Naive B cell (primary cell): ENCODE data around the gene ATP11A. TPM values are rescaled to one million over a fixed set of nuclear protein-coding genes. Genes with fewer than 3 reads are reported as not detected.

ENCODE experiments used
- ATAC-seq, 2 donors: fragments of 150-1000 bp; cut with Tn5 transposase; 2 replicates each; pipeline ENCODE4 v1.10.0; 2021; ENCODE audit warnings: low read depth in 2 of 2, mild to moderate bottlenecking in 2 of 2, moderate library complexity in 2 of 2
- DNase-seq: peaks from one replicate; pipeline ENCODE4 v3.0.0; 2022
- H3K27ac Mint-ChIP-seq, 6 donors: one replicate each; pipeline ENCODE4 v1.8.0; 2020 to 2022; ENCODE audit warnings: mild to moderate bottlenecking in 6 of 6, mixed read lengths in 6 of 6, moderate library complexity in 5 of 6, inconsistent platforms in 2 of 6
- H3K27me3 Mint-ChIP-seq, 3 donors: one replicate each; pipeline ENCODE4 v1.8.0; 2021 to 2022; ENCODE audit warnings: mixed read lengths in 3 of 3, mild to moderate bottlenecking in 1 of 3
- H3K36me3 Mint-ChIP-seq, 2 donors: one replicate each; pipeline ENCODE4 v1.8.0; 2020 to 2022; ENCODE audit warnings: mixed read lengths in 2 of 2, inconsistent platforms in 1 of 2, mild to moderate bottlenecking in 1 of 2
- H3K4me1 Mint-ChIP-seq, 3 donors: one replicate each; pipeline ENCODE4 v1.8.0; 2020 to 2022; ENCODE audit warnings: mixed read lengths in 3 of 3, inconsistent platforms in 1 of 3, mild to moderate bottlenecking in 1 of 3, moderate library complexity in 1 of 3
- H3K4me3 Mint-ChIP-seq, 8 donors: one replicate each; pipeline ENCODE4 v1.8.0; 2020 to 2022; ENCODE audit warnings: mild to moderate bottlenecking in 8 of 8, mixed read lengths in 8 of 8, moderate library complexity in 8 of 8, inconsistent platforms in 2 of 8
- H3K9me3 Mint-ChIP-seq, 7 donors: one replicate each; pipeline ENCODE4 v1.8.0; 2020 to 2022; ENCODE audit warnings: mixed read lengths in 7 of 7, mild to moderate bottlenecking in 5 of 7, inconsistent platforms in 2 of 7, moderate library complexity in 1 of 7
- polyA plus RNA-seq, 6 donors: library from polyadenylated mRNA; unstranded; fragments of 300-500 nt; fragmentation: Illumina TruSeq; gene quantifications; one replicate each; pipeline ENCODE4 v1.2.3, GENCODE V29; 2021; ENCODE audit warnings: low read depth in 6 of 6

The ATP11A gene
- polyA plus RNA-seq, 6 donors from 2014 or later, result 7.9 to 23.3 (median 12.9) TPM

DNA sequence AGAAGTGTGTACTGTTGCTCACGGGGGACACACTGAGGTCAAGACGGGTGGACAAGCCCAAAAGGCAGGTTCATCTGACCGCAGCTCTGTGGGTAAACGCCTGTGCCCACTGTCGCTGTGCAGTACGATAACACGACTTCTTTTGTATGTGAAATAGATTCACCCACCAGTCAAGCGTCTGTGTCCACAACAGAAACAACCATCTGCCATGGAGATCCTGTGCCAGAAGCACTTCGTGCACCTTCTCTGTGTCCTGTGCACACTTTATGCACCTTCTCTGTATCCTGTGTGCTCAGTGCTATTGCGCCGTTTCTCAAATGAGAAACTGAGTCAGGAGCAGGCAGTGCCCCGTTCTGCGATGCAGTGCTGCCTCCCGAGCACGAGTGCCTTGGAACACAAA lies 138.9 kb downstream of the ATP11A start:
- no peak for DNase-seq
- no peaks in the 10 kb centered on the region for H3K9me3 Mint-ChIP-seq
- H3K27me3 Mint-ChIP-seq, result no peaks in the 10 kb centered on the region
- no peak overlapping the region for H3K27ac Mint-ChIP-seq
- H3K36me3 Mint-ChIP-seq, result peaks cover 32 to 36% of the 10 kb centered on the region in 2 donors
- no peak for ATAC-seq
- peaks cover 0 to 4% (median 0%) of the 10 kb centered on the region in 3 donors for H3K4me1 Mint-ChIP-seq
- no peak overlapping the region for H3K4me3 Mint-ChIP-seq

GRCh38 chr13:112831196-112831595 lies 141.4 kb downstream of the ATP11A start:
- no peaks in the 10 kb centered on the region for H3K9me3 Mint-ChIP-seq
- H3K27ac Mint-ChIP-seq, result no peak overlapping the region
- no peaks in the 10 kb centered on the region for H3K27me3 Mint-ChIP-seq
- H3K36me3 Mint-ChIP-seq, result peaks cover 31 to 32% of the 10 kb centered on the region in 2 donors
- H3K4me1 Mint-ChIP-seq, result peaks cover 0 to 4% (median 0%) of the 10 kb centered on the region in 3 donors
- DNase-seq (no peak), ATAC-seq (no peak)
- H3K4me3 Mint-ChIP-seq, result no peak overlapping the region

DNA sequence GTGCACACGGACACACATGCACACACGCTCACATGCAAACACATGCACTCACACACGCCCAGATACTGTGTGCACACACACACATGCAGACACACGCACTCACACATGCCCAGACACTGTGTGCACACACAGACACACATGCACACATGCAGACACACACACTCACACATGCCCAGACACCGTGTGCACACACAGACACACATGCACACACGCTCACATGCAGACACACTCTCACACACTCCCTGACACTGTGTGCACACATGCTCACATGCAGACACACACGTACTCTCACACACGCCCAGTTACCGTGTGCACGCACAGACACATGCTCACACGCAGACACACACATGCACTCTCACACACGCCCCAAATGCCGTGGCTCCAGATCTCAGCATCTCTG lies 142.0 kb downstream of the ATP11A start:
- H3K36me3 Mint-ChIP-seq, result peaks cover 28 to 32% of the 10 kb centered on the region in 2 donors
- peaks cover 0 to 4% (median 0%) of the 10 kb centered on the region in 3 donors for H3K4me1 Mint-ChIP-seq
- no peaks in the 10 kb centered on the region for H3K9me3 Mint-ChIP-seq
- DNase-seq (no peak), ATAC-seq (no peak)
- H3K27me3 Mint-ChIP-seq, result no peaks in the 10 kb centered on the region
- H3K4me3 Mint-ChIP-seq, result peak overlapping the region in 1 of 8 donors; percentile 77
- no peak overlapping the region for H3K27ac Mint-ChIP-seq

- no peaks in the 10 kb centered on the region for H3K9me3 Mint-ChIP-seq
- peaks cover 24 to 41% of the 10 kb centered on the region in 2 donors for H3K36me3 Mint-ChIP-seq
- no peak for ATAC-seq
- H3K27me3 Mint-ChIP-seq, result no peaks in the 10 kb centered on the region
- peaks cover 0 to 4% (median 0%) of the 10 kb centered on the region in 3 donors for H3K4me1 Mint-ChIP-seq
- DNase-seq, result no peak
- H3K27ac Mint-ChIP-seq, result no peak overlapping the region
- no peak overlapping the region for H3K4me3 Mint-ChIP-seq
Measured at GRCh38 chr13:112832811-112833210, 143.0 kb downstream of the ATP11A start.

DNA sequence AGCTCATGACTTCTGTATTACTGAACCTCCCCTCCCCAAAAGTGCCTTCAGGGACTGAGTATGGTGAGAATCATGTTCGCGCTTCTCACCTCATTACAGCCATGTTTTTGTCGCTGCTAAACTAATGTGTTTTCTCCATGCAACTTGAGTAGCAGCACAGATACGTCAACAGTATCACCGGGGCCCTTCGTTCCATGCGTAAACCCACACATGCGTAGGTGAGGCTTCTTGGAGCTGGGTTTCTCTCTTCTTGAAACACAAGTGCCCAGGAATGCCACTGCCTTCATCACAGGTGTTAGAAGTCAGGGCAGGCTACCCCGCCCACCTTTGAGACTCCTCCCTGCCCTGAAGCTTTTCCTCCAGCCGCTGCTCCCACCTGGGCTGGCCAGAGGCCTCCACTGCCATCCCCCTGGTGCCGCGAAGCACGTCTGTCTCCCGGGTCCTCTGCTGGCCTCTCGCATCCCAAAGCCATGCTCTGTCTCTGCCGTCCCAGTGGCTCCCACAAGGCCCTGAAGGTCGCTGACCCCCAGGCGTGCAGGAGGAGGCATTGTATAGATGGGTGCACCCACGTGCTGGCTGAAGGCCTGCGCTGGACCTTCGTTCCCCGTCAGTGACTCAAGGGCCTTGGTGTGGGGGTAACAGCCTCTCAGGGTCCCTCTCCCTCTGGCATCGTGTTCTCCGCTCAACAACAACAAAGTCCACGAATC lies 143.9 kb downstream of the ATP11A start:
- no peak for DNase-seq
- H3K27ac Mint-ChIP-seq, result no peak overlapping the region
- ATAC-seq, result no peak
- H3K4me3 Mint-ChIP-seq, result no peak overlapping the region
- no peaks in the 10 kb centered on the region for H3K27me3 Mint-ChIP-seq
- H3K36me3 Mint-ChIP-seq, result peaks cover 28 to 41% of the 10 kb centered on the region in 2 donors
- no peaks in the 10 kb centered on the region for H3K9me3 Mint-ChIP-seq
- peaks cover 0 to 4% (median 0%) of the 10 kb centered on the region in 3 donors for H3K4me1 Mint-ChIP-seq

GRCh38 chr13:112835344-112835743 lies 145.5 kb downstream of the ATP11A start:
- ATAC-seq, result no peak
- peaks cover 0 to 4% (median 0%) of the 10 kb centered on the region in 3 donors for H3K4me1 Mint-ChIP-seq
- H3K4me3 Mint-ChIP-seq, result no peak overlapping the region
- no peak overlapping the region for H3K27ac Mint-ChIP-seq
- peaks cover 37 to 41% of the 10 kb centered on the region in 2 donors for H3K36me3 Mint-ChIP-seq
- H3K27me3 Mint-ChIP-seq, result no peaks in the 10 kb centered on the region
- no peak for DNase-seq
- no peaks in the 10 kb centered on the region for H3K9me3 Mint-ChIP-seq

DNA sequence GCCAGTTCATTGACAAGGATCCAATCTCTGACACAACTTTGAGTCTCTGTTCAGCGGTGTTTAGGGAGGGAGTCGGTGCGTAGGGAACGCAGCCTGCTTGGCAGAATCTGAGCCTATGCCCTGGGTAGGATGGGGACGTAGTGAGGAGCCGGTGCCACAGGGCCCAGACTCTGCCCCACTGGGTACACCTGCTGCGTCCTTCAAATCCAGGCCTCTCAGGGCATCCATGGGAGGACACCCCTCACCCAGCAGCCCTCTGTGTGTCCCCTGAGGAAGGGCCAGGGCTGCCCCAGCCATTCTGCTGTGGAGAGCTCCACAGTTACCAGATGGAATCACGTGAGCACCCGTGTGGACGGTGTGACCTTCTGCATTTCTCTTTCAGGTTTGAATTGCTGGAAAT lies 146.0 kb downstream of the ATP11A start:
- Mint-ChIP-seq H3K36me3 (peaks cover 37 to 41% of the 10 kb centered on the region in 2 donors), H3K27me3 (no peaks in the 10 kb centered on the region)

GRCh38 chr13:112836940-112837339 lies 147.1 kb downstream of the ATP11A start:
- DNase-seq (no peak), ATAC-seq (no peak)
- H3K27me3 Mint-ChIP-seq, result no peaks in the 10 kb centered on the region
- no peaks in the 10 kb centered on the region for H3K9me3 Mint-ChIP-seq
- H3K36me3 Mint-ChIP-seq, result peaks cover 35 to 37% of the 10 kb centered on the region in 2 donors
- H3K4me3 Mint-ChIP-seq, result no peak overlapping the region
- no peak overlapping the region for H3K27ac Mint-ChIP-seq
- H3K4me1 Mint-ChIP-seq, result peaks cover 0 to 1% (median 0%) of the 10 kb centered on the region in 3 donors

More for the DNA sequence above, 146.0 kb downstream of the ATP11A start:
- ATAC-seq (no peak), DNase-seq (no peak)
- Mint-ChIP-seq H3K4me1 (peaks cover 0 to 4% (median 0%) of the 10 kb centered on the region in 3 donors), H3K9me3 (no peaks in the 10 kb centered on the region), H3K27ac (no peak overlapping the region), H3K4me3 (no peak overlapping the region)

DNA sequence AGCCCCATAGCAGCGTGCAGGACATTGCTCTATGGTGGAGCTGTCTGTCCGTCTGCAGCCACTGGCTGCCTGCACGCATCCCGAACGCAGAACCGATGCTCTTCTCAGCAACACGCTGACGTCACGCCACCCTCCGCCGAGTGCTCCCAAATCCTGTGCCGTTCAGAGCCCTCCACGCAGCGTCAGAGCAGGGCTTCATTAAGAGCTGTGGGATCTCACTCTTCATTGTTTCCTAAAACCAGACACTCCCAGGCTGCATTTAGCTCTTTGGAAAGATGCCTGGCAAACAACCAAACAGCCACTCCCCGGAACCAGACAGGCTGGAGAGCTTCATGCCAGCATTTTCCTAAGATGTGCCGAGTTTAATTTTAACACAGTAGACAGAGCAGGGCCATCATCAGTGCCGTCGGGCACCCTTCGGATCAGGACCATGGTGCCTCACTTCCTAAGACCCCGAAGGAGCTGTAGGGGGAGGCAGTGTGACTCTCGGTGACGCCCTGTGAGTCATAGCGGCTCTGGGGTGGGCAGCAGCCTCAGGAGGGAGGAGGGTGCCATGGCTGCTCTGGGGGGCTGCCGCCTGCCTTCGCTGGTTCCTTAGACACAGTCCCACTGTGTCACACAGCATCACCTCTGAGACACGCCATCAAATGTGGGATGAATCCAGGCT lies 147.7 kb downstream of the ATP11A start:
- H3K9me3 Mint-ChIP-seq, result no peaks in the 10 kb centered on the region
- H3K27ac Mint-ChIP-seq, result peak overlapping the region in 1 of 6 donors; percentile 69
- H3K36me3 Mint-ChIP-seq, result peaks cover 31 to 34% of the 10 kb centered on the region in 2 donors
- DNase-seq, result no peak
- H3K4me3 Mint-ChIP-seq, result no peak overlapping the region
- H3K27me3 Mint-ChIP-seq, result no peaks in the 10 kb centered on the region
- no peak for ATAC-seq
- H3K4me1 Mint-ChIP-seq, result no peaks in the 10 kb centered on the region

GRCh38 chr13:112838038-112838841 lies 148.4 kb downstream of the ATP11A start:
- DNase-seq (no peak), ATAC-seq (no peak)
- H3K4me3 Mint-ChIP-seq, result no peak overlapping the region
- H3K27ac Mint-ChIP-seq, result no peak overlapping the region
- no peaks in the 10 kb centered on the region for H3K9me3 Mint-ChIP-seq
- no peaks in the 10 kb centered on the region for H3K4me1 Mint-ChIP-seq
- peaks cover 26 to 28% of the 10 kb centered on the region in 2 donors for H3K36me3 Mint-ChIP-seq
- H3K27me3 Mint-ChIP-seq, result no peaks in the 10 kb centered on the region

DNA sequence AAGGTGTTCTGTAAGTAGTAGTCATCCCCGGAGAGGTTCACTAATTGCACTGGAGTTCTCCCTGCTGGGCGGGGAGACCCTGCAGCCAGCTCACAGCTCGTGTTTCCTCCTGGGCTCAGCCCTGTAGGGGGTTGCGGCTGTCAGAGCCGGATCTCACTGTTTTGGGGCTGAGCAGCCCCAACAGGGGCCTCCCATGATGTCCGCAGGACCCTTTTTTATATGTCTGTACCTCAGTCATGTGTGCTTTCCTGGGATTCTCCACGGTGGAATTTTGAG lies 148.9 kb downstream of the ATP11A start:
- peak overlapping the region in 1 of 6 donors; percentile 39 for H3K27ac Mint-ChIP-seq
- H3K36me3 Mint-ChIP-seq, result peaks cover 27 to 29% of the 10 kb centered on the region in 2 donors

GRCh38 chr13:112839356-112840105 lies 149.7 kb downstream of the ATP11A start:
- no peaks in the 10 kb centered on the region for H3K9me3 Mint-ChIP-seq
- H3K27ac Mint-ChIP-seq, result no peak overlapping the region
- H3K4me3 Mint-ChIP-seq, result peak overlapping the region in 1 of 8 donors; percentile 35
- ATAC-seq (no peak), DNase-seq (no peak)
- no peaks in the 10 kb centered on the region for H3K27me3 Mint-ChIP-seq
- peaks cover 25 to 29% of the 10 kb centered on the region in 2 donors for H3K36me3 Mint-ChIP-seq
- H3K4me1 Mint-ChIP-seq, result no peaks in the 10 kb centered on the region

More for the DNA sequence above, 148.9 kb downstream of the ATP11A start:
- H3K4me3 Mint-ChIP-seq, result no peak overlapping the region
- ATAC-seq (no peak), DNase-seq (no peak)
- H3K27me3 Mint-ChIP-seq, result no peaks in the 10 kb centered on the region
- no peaks in the 10 kb centered on the region for H3K4me1 Mint-ChIP-seq
- H3K9me3 Mint-ChIP-seq, result no peaks in the 10 kb centered on the region
